ENCODE measurements around the gene MRPS2.

GRCh38 chr9:135492886-135493669, 7.4 kb upstream of the MRPS2 start:
- TF ChIP-seq EZH2 (IDR thresholded peaks at IDR 0.05; ENCODE audit: low read length) (no peak), CTCF (optimal IDR thresholded peaks at IDR 0.05 in 1 of 3, IDR thresholded peaks at IDR 0.05 in 1 of 3, conservative IDR thresholded peaks at IDR 0.05 in 1 of 3; ENCODE audit: extremely low read depth in 1 of 3, insufficient read depth in 2 of 3, low read length in 3 of 3) (no peak)

Data from keratinocyte (primary cell).